Stimulated activated naive CD4-positive, alpha-beta T cell treated with Interleukin-2 at 50 U/mL for 16 hours (primary cell): Measurements from ENCODE around the gene SLC9C2.
"Not testable (repeated sequence)": the region's sequence is repeated elsewhere in the genome, so short reads cannot be mapped to it uniquely, and the experiment has no call there.

ENCODE experiments used
- DNase-seq: peaks from one replicate; lab custom pipeline; 2025; lab: John Stamatoyannopoulos, UW

Gene SLC9C2

GRCh38 chr1:173581383-173582079, 21.3 kb downstream of the SLC9C2 start:
- DNase-seq, result no peak

- no peak for DNase-seq
These were observed 22.2 kb downstream of the SLC9C2 start for GRCh38 chr1:173580658-173581057.

DNA sequence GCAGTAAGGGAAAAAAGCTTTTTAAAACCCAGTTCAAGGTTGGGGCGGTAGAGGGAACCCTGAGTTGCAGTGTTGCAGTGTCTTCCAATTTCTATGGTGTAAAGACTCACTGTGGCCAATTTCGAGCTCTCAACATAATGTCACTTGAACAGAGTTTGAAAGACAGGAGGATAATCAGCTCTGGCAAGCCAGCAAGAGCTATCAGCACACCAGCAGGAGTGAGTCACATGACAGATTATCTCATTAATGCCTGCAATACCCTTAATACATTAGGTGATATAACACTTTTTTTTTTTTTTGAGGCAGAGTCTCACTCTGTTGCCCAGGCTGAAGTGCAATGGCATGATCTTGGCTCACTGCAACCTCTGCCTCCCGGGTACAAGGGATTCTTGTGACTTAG, 22.8 kb downstream of the SLC9C2 start:
- no peak for DNase-seq

DNA sequence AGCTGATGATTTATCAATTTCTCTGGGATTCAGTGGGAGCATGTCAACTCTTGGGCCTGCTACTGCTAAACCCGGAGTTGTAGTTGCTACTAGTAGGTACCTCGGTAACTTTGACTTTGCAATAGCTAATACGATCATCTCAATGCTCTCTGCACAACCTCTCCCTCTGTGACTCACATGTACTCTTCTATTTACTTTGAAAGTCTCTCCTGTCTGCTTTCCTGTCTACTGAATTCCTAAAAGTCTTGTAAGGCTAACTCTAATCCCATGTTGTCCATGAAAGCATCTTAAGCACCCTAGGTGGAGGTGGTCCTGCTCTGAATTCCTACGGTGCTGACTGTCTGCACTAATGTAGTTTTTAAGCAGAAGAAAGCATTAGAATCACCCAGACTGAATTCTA, 29.3 kb downstream of the SLC9C2 start:
- no peak for DNase-seq

DNA sequence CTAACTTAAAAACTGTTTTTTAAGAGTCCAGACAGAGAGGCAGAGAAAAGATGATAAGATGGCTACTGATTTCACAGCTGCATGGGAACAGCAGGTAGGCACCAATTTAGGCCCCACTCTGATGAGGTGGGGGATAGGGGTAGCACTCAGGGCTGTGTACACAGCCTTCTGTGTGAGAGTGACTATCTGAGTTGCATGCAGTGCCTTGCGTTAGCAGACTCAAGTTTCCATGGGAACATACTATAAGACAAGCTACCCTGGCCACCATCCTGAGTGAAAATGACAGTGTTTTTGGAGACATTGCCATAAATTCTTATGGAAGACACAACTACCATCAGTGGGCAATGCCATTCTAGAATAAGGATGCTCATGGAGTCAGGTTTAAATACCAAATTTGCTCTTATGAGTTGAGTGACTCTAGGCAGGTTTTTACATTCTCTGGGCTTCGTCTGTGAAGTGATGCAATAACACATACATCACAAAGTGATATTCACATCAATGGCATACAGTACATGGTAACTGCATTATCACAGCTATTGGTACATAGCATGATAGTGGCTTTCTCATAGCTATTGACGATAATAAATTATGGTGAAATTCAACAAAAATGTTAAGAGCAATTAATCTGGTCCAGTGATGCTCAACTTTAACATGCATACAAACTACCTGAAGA, 30.5 kb downstream of the SLC9C2 start:
- no peak for DNase-seq

DNA sequence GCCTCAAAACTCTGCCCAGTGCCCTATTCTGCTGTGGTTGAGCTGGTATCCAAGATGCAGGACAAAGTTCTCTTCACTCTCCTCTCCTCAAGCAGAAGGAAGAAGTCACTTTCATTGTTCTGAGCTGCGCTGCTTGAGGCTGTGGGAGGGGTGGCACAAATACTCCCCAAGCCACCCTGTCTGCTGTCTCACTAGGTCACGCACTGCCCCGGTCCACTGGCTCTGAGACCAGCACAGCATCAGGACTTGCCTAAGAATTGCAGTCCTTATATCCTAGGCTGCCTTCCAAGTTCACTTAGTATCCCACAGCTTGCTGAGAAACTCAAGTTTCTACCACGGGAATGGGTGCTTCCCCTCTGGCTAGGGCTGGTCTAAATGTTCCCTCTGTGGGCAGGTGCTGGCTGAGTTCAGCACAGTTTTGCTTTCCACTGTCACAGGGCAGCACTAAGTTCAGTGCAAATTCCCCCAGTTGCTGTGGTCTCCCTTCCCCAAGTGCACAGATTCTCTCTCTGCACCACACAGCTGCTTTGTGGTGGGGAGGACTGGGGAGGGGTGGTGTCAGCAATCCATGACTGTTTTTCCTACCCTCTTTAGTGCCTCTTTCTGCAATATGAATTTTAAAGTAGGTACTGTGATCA, 32.4 kb downstream of the SLC9C2 start:
- DNase-seq, result no peak

DNA sequence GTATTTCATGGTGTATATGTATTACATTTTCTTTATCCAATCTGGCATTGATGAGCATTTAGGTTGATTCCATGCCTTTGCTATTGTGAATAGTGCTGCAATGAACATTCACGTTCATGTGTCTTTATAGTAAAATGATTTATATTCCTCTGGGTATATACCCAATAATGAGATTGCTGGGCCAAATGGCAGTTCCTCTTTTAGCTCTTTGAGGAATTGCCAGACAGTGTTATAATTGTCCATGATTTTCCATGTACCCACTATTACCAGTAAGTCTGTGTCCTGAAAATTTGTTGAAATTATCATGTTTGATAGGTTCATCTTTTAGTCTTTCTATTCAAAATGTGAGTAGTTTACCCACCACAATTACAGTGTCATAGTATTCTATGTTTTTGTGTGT, 34.4 kb downstream of the SLC9C2 start:
- no peak for DNase-seq

- DNase-seq, result not testable (repeated sequence)
These were observed 39.0 kb downstream of the SLC9C2 start for GRCh38 chr1:173563846-173564245.

DNA sequence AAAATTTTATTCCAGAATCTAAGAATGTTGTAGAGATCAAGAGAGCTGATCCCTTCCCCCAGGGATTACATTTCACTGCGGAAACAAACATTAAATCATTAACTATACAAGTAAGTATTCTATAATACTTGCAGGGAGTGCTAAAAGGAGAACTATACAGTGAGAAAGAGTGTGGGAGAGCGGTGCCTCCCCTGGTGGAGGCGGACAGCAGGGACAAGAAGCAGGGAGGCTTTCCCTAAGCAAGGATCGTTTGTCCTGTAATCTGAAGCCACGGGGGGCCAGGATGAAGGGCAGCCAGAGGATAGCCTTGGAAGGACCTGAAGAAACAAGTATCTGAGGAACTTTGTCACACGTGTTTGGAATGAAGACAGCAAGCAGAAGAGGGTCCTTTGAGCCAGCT, 40.1 kb downstream of the SLC9C2 start:
- no peak for DNase-seq

DNA sequence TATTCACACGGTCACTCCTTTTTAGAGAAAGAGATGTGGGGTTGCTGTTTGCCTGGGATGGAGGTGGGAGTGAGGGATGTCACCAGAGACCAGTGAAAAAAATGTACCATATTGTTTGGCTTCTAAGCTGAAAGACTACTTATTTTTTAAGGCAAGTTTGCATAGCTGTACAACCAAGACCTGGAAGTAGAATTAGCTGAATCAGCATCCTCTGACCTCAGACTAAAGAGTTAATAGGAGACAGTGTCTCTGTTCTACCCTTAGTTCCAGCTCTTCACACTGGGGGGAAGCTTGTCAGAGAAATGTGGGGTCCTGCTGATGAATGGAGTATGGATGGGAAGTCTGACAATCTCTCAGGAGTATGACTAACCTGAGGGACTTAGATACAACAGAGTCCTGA, 41.6 kb downstream of the SLC9C2 start:
- no peak for DNase-seq

DNA sequence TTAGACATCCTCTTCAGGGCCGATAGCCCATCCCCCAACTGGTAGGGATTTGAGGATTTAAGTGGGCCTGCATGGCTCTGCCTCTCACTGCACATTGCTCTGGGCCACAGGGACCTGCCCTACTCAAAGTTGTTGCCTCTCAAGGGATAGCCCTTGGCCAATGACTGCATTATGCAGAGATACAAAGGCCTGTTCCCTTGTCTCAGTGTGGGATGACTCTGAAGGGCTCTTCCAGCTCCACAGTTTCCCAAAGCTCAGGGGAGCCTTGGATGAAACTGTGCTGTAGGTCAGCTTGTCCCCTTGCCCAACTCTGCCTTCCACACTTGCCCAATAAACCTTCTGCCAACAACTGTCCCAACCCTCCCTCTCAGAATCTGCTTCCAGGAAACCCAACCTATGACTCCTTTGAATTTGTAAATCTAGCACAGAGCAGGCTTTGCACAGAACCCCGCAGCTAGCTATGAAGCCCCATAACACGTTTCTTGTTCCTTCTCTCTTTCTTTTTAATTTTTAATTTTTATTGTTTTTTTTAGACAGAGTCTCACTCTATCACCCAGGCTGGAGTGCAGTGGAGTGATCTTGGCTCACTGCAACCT, 42.5 kb downstream of the SLC9C2 start:
- no peak for DNase-seq

DNA sequence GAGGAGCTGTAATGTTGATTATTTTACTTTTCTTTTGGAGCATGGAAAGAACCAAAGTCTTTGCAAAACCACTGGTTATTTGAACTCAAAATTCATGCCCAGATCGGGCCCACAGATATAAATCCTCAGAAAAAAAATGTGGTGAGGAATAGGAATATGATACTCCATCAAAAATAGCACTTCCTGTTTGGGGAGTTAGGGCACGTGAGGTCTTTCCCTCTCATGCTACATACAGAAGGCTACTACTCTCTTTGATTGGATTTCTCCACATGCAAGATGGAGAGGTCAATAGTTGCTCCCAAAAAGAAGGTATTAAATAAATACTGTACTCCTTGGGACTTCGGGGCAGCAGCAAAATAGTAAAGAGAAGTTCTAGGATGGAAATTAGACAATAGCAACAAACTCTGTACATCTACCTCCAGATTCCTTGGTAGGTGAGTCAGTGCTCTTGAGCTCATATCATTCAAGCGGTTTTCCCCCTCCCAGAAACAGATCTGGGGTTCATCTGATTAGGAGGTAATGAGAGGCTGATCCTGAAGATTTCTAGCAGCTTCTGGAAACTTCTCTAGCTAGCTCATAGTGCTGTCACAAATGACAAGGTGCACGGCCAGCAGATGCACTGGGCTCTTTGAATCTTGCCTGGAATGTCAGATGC, 47.1 kb downstream of the SLC9C2 start:
- no peak for DNase-seq

DNA sequence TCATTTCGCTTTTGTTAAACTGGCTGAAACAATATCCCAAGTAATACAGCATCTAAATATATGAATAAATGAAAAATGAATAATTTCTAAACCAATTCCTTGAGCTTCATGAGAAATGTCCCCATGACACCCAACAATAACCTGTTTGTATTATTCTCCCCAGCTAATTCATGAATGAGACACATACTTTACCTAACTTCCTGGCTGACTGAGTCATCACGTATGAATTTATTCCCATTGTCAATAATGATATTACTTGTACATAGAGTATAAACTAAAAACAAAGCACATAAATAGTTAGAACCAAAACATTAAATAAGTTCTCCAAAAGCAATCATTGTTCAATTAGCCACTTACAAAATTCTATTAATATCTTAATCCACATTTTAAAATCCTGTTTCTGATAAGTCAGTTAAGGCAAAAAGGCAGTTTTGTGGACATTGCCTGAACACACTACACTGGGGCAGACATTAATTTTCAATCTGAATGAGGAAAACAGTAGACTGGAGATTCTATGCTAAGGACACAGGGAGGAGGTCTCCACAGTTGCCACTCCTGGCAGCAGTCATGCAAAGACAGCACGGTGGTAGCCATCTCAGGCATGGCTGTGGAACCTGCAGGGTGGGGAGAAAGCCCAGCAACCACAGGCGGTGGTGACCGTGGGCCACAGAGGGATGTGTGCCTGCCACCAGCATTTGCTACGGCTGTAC, 48.2 kb downstream of the SLC9C2 start:
- DNase-seq, result no peak

- DNase-seq, result no peak
These were observed 48.8 kb downstream of the SLC9C2 start for GRCh38 chr1:173554089-173554488.

- no peak for DNase-seq
These were observed 49.6 kb downstream of the SLC9C2 start for GRCh38 chr1:173553312-173553711.

- DNase-seq, result no peak
These were observed 51.2 kb downstream of the SLC9C2 start for GRCh38 chr1:173551699-173552098.

- no peak for DNase-seq
These were observed 53.1 kb downstream of the SLC9C2 start for GRCh38 chr1:173549813-173550212.

- DNase-seq, result no peak
These were observed 57.2 kb downstream of the SLC9C2 start for GRCh38 chr1:173545688-173546087.

DNA sequence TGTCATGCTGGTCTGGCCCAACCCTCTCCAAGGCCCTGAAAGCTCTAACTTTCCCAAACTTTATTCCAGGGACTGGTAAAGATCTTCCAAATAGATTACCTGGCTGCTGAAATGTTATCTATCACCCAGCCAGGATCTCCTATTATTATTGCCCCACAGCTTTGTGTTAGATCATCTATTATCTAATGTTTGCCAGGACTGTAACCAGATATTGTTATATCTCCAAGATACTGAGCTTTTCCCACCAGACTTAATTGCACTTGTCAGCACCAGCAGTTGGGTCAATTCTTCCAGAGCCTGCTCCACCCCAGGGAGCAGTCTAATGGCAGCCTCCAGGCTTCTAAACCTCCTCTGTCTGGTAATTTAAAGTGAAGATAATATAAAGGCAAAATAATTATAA, 66.6 kb downstream of the SLC9C2 start:
- DNase-seq, result no peak

DNA sequence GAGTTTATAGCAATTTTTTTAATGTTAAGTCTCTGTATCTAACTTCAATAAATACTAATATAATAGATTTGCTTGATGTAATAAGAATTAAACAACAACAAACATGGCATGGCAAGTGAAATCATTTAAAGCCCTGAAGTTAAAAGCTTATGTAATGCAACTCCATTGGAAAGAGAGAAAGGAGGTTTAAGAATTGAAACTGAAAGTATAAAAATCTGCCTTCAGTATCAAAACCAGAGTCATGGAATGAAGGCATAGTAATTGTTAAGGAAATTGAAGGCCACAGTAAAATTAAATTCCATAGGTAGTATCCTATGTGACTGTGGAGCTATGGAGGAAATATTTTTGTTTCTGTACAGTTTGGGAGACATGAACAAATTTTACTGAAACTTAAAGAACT, 70.6 kb downstream of the SLC9C2 start:
- DNase-seq, result no peak

DNA sequence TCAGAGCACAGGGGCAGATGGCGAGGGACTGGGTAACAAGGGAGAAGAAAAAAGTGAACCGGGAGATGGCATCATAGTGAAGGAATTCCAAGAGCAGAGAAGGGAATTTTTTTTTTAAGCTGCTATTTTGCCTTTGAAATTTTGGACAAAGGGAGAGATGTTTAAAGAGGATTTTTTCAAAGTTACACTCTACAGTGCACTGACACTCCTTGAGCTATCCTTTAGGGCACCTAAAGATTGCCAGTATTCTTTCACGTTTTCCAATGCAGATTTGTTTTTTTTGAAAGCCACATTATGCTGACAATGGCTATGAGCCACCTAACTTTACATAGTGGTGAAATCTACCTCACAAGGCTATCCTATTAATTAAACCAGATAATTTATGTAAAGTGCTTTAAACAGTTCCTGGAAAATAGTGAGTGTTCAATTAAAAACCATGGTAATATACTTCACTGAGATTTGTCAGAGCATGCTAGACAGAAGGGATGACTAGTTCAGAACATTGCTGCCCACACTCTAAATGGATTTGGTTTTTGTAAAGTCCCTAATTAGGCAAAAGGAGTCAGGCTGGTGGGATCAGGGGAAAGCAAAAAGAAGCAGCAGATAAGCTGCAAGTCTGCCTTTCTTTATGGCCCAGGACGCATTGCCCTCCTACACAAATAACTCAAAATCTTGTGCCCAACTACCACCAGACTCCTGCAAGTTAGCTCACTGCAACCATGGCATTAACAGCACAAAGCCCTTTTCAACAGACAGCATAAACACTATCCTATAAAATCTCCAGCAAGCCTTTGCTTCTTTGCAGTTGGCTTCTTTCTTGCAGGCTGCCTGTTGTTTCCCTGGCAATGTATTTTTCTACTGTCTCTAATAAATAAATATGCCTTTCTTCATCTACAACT, 71.8 kb downstream of the SLC9C2 start:
- DNase-seq, result no peak
